NOMO-1 treated with DMSO at 0.1 percent for 48 hours (cell line): ENCODE measurements around the gene YOD1.

Experiments
- DNase-seq: peaks from one replicate; lab custom pipeline; 2025; ENCODE audit not compliant: unreplicated experiment; lab: John Stamatoyannopoulos, UW

YOD1 gene

GRCh38 chr1:207073906-207074820 lies 23.2 kb upstream of the YOD1 start:
- no peak for DNase-seq

- DNase-seq = no peak
Measured at GRCh38 chr1:207072233-207072632, 21.2 kb upstream of the YOD1 start.

- no peak for DNase-seq
Measured at GRCh38 chr1:207071426-207071825, 20.4 kb upstream of the YOD1 start.

GRCh38 chr1:207070811-207071210 lies 19.8 kb upstream of the YOD1 start:
- DNase-seq = peak; percentile 68

- no peak for DNase-seq
Measured at GRCh38 chr1:207069858-207070506, 19.0 kb upstream of the YOD1 start.

- no peak for DNase-seq
Measured at GRCh38 chr1:207069061-207069460, 18.1 kb upstream of the YOD1 start.

GRCh38 chr1:207067665-207068064 lies 16.7 kb upstream of the YOD1 start:
- no peak for DNase-seq

- DNase-seq = no peak
Measured at GRCh38 chr1:207067185-207067584, 16.2 kb upstream of the YOD1 start.

GRCh38 chr1:207064561-207064960 lies 13.6 kb upstream of the YOD1 start:
- no peak for DNase-seq

GRCh38 chr1:207063014-207063413 lies 12.0 kb upstream of the YOD1 start:
- DNase-seq = no peak

- no peak for DNase-seq
Measured at GRCh38 chr1:207062058-207062457, 11.1 kb upstream of the YOD1 start.

GRCh38 chr1:207060596-207060995 lies 9.6 kb upstream of the YOD1 start:
- DNase-seq = no peak

- DNase-seq = no peak
Measured at GRCh38 chr1:207059881-207060280, 8.9 kb upstream of the YOD1 start.

- no peak for DNase-seq
Measured at GRCh38 chr1:207058878-207059867, 8.2 kb upstream of the YOD1 start.

GRCh38 chr1:207058252-207058651 lies 7.2 kb upstream of the YOD1 start:
- no peak for DNase-seq

- no peak for DNase-seq
Measured at GRCh38 chr1:207056673-207057072, 5.7 kb upstream of the YOD1 start.

- no peak for DNase-seq
Measured at GRCh38 chr1:207055386-207056001, 4.5 kb upstream of the YOD1 start.

- peak; percentile 71 for DNase-seq
Measured at GRCh38 chr1:207054491-207054890, 3.5 kb upstream of the YOD1 start.

GRCh38 chr1:207052911-207053769 lies 2.1 kb upstream of the YOD1 start, which contains the start of gene PFKFB2:
Gene PFKFB2 (plus strand): TSS chr1:207053275. CDS start chr1:207054718, 1,443 bp downstream.
- peak; percentile 91 for DNase-seq
